ENCODE measurements around the gene HLA-DQA1. TPM values are rescaled to one million over a fixed set of nuclear protein-coding genes. Genes with fewer than 3 reads are reported as not detected.
"Not testable (repeated sequence)": the region's sequence is repeated elsewhere in the genome, so short reads cannot be mapped to it uniquely, and the experiment has no call there.

The HLA-DQA1 gene
- total RNA-seq, 4 donors from 2014 or later, result 8.6 to 21.3 (median 11.5) TPM

- no peak overlapping the region for H3K4me3 ChIP-seq
- no peaks in the 10 kb centered on the region for H3K27me3 ChIP-seq
- H3K9me3 ChIP-seq, result no peaks in the 10 kb centered on the region
- DNase-seq (ENCODE audit: low spot score in 2 of 2), result no peak
- no peaks in the 10 kb centered on the region for H3K36me3 ChIP-seq
- H3K4me1 ChIP-seq, result no peaks in the 10 kb centered on the region
- H3K27ac ChIP-seq, result no peak overlapping the region
- TF ChIP-seq EP300 (IDR thresholded peaks at IDR 0.05), result no peak
Observed at GRCh38 chr6:32669893-32670292, 32.7 kb downstream of the HLA-DQA1 start.

DNA sequence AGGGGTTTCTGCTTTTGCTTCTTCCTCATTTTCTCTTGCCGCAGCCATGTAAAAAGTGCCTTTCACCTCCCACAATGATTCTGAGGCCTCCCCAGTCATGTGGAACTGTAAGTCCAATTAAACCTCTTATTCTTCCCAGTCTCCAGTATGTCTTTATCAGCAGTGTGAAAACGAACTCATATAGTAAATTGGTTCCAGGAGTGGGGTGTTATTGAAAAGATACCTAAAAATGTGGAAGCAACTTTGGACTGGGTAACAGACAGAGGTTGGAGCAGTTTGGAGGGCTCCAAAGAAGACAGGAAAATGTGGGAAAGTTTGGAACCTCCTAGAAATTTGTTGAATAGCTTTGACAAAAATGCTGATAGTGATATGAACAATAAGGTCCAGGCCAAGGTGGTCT, 34.7 kb downstream of the HLA-DQA1 start:
- H3K4me3 ChIP-seq; H3K27ac ChIP-seq; H3K9me3 ChIP-seq; DNase-seq (ENCODE audit: low spot score in 2 of 2); H3K4me1 ChIP-seq; H3K36me3 ChIP-seq; H3K27me3 ChIP-seq: not testable (repeated sequence)
- 25% methylated on average over 2 of the region's 2 CpGs for WGBS

DNA sequence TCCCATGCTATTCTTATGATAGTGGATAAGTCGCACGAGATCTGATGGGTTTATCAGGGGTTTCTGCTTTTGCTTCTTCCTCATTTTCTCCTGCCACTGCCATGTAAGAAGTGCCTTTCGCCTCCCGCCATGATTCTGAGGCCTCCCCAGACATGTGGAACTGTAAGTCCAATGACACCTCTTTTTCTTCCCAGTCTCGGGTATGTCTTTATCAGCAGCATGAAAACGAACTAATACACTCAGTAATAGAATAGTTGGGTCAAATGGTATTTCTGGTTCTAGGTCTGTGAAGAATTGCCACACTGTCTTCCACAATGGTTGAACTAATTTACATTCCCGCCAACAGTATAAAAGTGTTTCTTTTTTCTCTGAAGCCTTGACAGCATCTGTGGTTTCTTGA, 36.9 kb downstream of the HLA-DQA1 start:
- not testable (repeated sequence) for H3K4me3 ChIP-seq; H3K27ac ChIP-seq; DNase-seq (ENCODE audit: low spot score in 2 of 2); H3K36me3 ChIP-seq; H3K27me3 ChIP-seq; H3K4me1 ChIP-seq; H3K9me3 ChIP-seq
- 78% methylated on average over 7 of the region's 7 CpGs for WGBS

DNA sequence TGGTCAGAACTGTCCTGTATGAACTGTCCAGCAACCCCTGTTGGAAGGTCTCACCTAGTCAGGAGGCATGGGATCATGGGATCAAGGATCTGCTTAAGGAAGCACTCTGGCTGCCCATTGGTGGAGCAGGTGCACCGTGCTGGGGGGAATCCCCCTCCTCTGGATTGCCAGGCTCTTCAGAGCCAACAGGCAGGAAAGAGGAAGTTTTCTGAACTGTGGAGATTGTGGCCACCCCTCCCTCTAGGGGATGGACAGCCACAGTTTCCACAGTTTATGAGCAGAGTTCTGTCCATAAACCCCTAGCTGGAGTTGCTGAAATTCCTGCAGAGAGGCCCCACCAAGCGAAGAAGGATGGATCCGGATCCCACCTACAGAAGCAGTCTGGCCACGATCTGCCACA, 42.3 kb downstream of the HLA-DQA1 start:
- no peak for TF ChIP-seq POLR2AphosphoS5 (IDR thresholded peaks at IDR 0.05)
- no peak for TF ChIP-seq CTCF (IDR thresholded peaks at IDR 0.05)
- no peak for TF ChIP-seq EP300 (IDR thresholded peaks at IDR 0.05)
- no peak for TF ChIP-seq POLR2A (IDR thresholded peaks at IDR 0.05)
- no peaks in the 10 kb centered on the region for H3K9me3 ChIP-seq
- peaks cover 3% of the 10 kb centered on the region for H3K27me3 ChIP-seq
- no peaks in the 10 kb centered on the region for H3K4me1 ChIP-seq
- no peak overlapping the region for H3K4me3 ChIP-seq
- H3K27ac ChIP-seq, result no peak overlapping the region
- no peaks in the 10 kb centered on the region for H3K36me3 ChIP-seq
- WGBS, result 73% methylated on average over 2 of the region's 4 CpGs
- no peak for DNase-seq (ENCODE audit: low spot score in 2 of 2)

DNA sequence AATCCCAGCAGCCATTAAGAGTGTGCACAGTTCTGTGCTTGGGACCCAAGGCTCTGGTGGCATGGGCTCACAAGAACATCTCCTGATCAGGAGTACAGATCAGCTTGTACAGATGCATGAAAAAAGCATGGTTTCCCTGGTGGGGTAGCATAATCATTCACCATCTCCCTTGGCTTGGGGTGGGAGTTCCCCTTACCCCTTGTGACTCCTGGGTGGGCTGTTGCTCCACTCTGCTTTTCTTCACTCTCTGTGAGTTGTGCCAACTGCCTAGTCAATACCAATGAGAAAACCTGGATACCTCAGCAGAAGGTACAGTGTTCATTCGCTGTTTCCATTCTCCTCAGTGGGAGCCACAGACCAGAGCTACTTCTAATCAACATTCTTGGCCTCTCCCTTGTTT, 42.8 kb downstream of the HLA-DQA1 start:
- WGBS, result 50% methylated on average over 1 of the region's 1 CpG
- Histone ChIP-seq H3K36me3 (no peaks in the 10 kb centered on the region), H3K27me3 (peaks cover 3% of the 10 kb centered on the region), H3K4me3 (no peak overlapping the region), H3K4me1 (no peaks in the 10 kb centered on the region), H3K9me3 (no peaks in the 10 kb centered on the region), H3K27ac (no peak overlapping the region)
- no peak for DNase-seq (ENCODE audit: low spot score in 2 of 2)
- TF ChIP-seq EP300 (IDR thresholded peaks at IDR 0.05), result no peak
- TF ChIP-seq POLR2A (IDR thresholded peaks at IDR 0.05), result no peak
- TF ChIP-seq CTCF (IDR thresholded peaks at IDR 0.05), result no peak
- TF ChIP-seq POLR2AphosphoS5 (IDR thresholded peaks at IDR 0.05), result no peak

- no peak for DNase-seq (ENCODE audit: low spot score in 2 of 2)
- Histone ChIP-seq H3K27me3 (peaks cover 6% of the 10 kb centered on the region), H3K4me3 (no peak overlapping the region), H3K27ac (no peak overlapping the region), H3K36me3 (no peaks in the 10 kb centered on the region), H3K9me3 (no peaks in the 10 kb centered on the region), H3K4me1 (no peaks in the 10 kb centered on the region)
- WGBS, result 61% methylated on average over 3 of the region's 3 CpGs
- no peak for TF ChIP-seq POLR2A (IDR thresholded peaks at IDR 0.05)
- no peak for TF ChIP-seq POLR2AphosphoS5 (IDR thresholded peaks at IDR 0.05)
- no peak for TF ChIP-seq CTCF (IDR thresholded peaks at IDR 0.05)
- no peak for TF ChIP-seq EP300 (IDR thresholded peaks at IDR 0.05)
Observed at GRCh38 chr6:32684246-32684645, 47.0 kb downstream of the HLA-DQA1 start.

DNA sequence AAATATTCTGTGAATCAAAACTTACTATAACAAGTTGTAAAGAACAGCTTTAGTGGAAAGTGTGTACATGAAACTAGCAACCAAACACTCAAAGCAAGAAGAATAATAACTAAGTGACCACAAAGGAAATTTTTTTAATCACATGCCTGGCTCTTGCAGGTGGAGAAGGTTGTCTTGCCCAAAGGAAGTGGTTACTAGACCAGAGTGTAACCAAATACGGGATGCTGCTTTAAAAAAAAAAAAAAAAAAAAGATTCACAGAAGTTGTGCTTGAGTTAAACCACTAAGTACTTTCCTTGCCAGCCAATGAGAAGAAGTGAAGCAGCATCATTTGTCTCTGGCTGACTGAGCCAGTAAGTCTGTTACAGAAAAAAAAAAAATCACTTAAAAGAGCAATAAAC, 48.4 kb downstream of the HLA-DQA1 start:
- no peak overlapping the region for H3K27ac ChIP-seq
- DNase-seq (ENCODE audit: low spot score in 2 of 2), result no peak
- H3K4me1 ChIP-seq, result no peaks in the 10 kb centered on the region
- TF ChIP-seq CTCF (IDR thresholded peaks at IDR 0.05) (no peak), POLR2A (IDR thresholded peaks at IDR 0.05) (no peak), POLR2AphosphoS5 (IDR thresholded peaks at IDR 0.05) (no peak), EP300 (IDR thresholded peaks at IDR 0.05) (no peak)
- 6% methylated on average over 1 of the region's 1 CpG for WGBS
- H3K9me3 ChIP-seq, result no peaks in the 10 kb centered on the region
- H3K36me3 ChIP-seq, result no peaks in the 10 kb centered on the region
- no peak overlapping the region for H3K4me3 ChIP-seq
- H3K27me3 ChIP-seq, result peaks cover 6% of the 10 kb centered on the region

Measured in suprapubic skin (tissue), 4 donors.